Astrocyte (in vitro differentiated cells and primary cell): ENCODE results near the gene HOXB13.

ENCODE experiments used
- EZH2 ChIP-seq: IDR thresholded peaks from 2 replicates; pipeline ENCODE4 v1.6.1; 2012; ENCODE audit warnings: mild to moderate bottlenecking, low read length, inconsistent platforms; ENCODE audit not compliant: insufficient read depth
- TF ChIP-seq, protein P1 (sequence below): IDR thresholded peaks from 2 replicates; pipeline ENCODE4 v1.5.1; 2011; ENCODE audit warnings: low read depth, mild to moderate bottlenecking, inconsistent platforms, low read length, moderate library complexity; ENCODE audit not compliant: insufficient read depth

DNA sequence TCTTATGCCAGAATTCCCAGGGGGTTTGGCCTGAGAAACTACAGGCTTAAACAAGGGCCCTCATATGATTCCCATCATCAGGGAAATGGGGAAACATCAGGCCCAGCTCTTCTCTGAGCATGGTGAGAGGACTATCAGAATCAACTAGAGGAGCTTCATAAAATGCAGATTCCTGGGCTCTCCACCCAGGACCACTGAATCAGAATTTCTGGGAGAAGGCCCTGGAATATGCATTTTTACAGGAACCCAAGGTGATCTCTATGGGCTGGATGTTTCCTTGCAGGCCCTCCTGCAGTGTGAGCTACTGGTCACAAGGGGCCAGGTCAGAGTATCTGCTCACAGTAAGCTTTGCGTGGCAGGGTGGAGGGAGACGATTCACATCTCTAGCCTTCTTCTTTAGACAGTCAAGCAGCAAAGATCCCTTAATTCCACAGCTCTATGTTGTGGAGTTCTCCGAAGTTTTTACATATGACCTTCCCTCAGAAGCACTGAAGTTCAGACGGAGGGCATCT lies 38.8 kb upstream of the HOXB13 start:
- TF ChIP-seq, protein P1, sequence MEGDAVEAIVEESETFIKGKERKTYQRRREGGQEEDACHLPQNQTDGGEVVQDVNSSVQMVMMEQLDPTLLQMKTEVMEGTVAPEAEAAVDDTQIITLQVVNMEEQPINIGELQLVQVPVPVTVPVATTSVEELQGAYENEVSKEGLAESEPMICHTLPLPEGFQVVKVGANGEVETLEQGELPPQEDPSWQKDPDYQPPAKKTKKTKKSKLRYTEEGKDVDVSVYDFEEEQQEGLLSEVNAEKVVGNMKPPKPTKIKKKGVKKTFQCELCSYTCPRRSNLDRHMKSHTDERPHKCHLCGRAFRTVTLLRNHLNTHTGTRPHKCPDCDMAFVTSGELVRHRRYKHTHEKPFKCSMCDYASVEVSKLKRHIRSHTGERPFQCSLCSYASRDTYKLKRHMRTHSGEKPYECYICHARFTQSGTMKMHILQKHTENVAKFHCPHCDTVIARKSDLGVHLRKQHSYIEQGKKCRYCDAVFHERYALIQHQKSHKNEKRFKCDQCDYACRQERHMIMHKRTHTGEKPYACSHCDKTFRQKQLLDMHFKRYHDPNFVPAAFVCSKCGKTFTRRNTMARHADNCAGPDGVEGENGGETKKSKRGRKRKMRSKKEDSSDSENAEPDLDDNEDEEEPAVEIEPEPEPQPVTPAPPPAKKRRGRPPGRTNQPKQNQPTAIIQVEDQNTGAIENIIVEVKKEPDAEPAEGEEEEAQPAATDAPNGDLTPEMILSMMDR, result no peak
- no peak for TF ChIP-seq EZH2
